HG02943 (cell line): ENCODE data around the gene TRIM69.
"Not testable (repeated sequence)": the region's sequence is repeated elsewhere in the genome, so short reads cannot be mapped to it uniquely, and the experiment has no call there.

Source experiments
- ATAC-seq: cut with Tn5 transposase; IDR thresholded peaks from one replicate; pipeline ENCODE4 v1.9.1; 2021; ENCODE audit warnings: mild to moderate bottlenecking, low read depth, moderate library complexity; ENCODE audit not compliant: unreplicated experiment

Gene TRIM69

DNA sequence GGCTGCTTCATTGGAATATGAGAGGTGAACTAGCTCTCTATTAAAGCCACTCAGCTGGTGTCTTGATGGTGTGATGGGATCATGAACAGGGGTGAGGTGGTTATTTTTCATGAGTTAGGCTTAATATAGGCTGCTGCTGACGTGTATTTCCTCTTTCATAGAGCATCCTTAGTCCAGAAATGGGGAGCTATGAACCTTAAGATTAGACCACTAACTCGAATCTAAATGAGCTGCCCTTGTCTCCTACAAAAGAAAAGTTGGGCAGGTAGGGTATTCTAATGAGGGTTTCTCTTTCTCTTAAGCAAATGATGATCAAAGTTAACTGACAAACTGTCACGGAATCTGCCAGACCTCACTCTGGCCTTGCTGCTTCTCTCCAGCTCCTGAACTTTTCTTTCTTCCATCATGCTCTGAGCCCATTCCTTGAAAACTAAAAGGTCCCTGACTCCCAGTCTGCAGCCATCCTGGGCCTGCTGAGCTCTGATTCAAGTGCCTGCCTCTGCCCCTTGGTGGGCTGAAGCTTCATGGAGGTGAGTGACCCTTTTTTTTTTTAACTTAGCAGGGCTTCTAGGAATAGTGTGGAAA, at the start of gene TRIM69:
TRIM69 (plus strand) TSS at position 348 of the 585 bp plus-strand sequence; CDS start at position 525, 177 bp downstream.
- ATAC-seq, result no peak

DNA sequence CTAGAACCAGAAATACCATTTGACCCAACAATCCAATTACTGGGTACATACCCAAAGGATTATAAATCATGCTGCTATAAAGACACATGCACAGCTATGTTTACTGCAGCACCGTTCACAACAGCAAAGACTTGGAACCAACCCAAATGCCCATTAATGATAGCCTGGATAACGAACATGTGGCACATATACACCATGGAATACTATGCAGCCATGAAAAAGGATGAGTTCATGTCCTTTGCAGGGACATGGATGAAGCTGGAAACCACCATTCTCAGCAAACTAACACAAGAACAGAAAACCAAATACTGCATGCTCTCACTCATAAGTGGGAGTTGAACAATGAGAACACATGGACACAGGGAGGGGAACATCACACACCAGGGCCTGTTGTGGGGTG, 47.0 kb upstream of the TRIM69 start:
- not testable (repeated sequence) for ATAC-seq

DNA sequence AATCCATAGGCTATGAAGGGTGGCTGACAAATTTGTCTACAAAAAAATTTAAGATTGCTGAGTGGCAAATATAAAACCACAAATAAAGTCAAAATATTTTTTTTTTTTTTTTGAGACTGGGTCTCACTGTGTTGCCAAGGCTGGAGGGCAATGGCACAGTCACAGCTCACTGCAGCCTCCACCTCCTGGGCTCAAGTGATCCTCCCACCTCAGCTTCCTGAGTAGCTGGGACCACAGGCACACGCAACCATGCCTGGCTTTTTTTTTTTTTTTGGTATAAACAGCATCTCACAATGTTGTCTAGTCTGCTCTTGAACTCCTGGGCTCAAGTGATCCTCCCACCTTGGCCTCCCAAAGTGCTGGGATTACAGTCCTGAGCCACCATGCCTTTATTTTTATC, 46.1 kb upstream of the TRIM69 start:
- not testable (repeated sequence) for ATAC-seq

DNA sequence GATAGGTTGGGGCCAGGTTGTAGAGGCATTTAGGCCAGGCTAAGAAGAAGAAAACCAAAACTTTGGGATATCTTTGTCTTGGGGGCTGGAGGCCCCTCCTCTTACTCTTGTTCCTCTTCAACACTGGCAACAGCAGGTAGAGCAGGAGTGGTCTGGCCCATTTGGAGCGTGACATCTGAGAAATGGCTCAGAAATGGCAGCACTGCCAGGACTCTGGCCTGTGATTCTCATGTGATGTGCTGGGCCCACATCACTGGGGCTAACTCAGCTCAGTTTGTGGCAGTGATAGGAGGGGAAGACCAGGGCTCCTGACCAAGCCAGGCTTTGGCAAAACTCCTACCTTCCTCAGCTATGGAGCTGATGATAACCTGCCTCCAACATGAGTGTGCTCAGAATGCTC, 43.7 kb upstream of the TRIM69 start:
- no peak for ATAC-seq

GRCh38 chr15:44694416-44694815, 41.9 kb upstream of the TRIM69 start:
- no peak for ATAC-seq

DNA sequence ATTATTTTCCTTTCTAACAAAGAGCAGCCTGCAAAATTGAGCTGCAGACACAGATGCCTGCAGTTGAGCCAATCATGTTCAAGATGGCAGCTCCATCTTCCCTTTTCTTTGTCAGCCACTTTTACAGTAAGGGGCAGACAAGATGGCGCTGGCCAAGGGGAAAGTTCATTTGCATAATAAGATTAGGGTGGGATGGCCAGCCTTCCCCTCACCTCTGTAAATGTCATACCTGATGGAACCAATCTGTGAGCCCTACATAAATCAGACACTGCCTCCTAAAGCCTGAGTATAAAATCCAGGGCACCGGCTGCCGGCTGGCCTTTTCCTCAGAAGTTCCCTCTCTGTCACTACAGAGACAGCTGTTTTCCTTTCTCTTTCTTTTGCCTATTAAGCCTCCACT, 41.0 kb upstream of the TRIM69 start:
- ATAC-seq, result no peak

DNA sequence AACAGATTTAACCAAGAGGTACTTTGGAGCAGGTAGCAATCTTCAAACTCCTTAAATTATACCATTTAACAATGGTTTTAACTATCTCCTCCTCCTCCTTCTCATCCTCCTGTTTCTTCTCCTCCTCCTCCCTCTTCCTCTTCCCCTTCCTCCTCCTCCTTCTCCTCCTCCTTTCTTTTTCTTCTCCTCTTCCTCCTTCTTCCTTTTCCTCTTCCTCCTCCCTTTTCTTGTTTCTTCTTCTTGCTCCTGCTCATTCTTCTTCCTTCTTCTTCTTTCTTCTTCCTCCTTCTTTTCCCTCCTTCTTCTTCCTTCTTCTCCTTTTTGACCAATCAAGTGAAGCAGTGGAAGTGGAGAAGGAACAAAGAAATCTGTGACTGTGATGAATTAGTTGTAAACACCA, 39.3 kb upstream of the TRIM69 start:
- ATAC-seq, result no peak

DNA sequence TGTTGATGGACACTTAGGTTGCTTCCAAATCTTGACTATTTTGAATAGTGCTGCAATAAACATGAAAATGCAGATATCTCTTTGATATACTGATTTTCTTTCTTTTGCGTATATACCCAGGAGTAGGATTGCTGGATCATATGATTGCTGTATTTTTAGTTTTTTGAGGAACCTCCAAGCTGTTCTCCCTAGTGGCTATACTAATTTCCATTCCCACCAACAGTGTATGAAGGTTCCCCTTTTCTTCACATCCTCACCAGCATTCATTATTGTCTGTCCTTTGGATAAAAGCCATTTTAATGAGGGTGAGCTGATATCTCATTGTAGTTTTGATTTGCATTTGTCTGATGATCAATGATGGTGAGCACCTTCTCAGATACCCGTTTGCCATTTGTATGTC, 37.7 kb upstream of the TRIM69 start:
- ATAC-seq, result no peak

DNA sequence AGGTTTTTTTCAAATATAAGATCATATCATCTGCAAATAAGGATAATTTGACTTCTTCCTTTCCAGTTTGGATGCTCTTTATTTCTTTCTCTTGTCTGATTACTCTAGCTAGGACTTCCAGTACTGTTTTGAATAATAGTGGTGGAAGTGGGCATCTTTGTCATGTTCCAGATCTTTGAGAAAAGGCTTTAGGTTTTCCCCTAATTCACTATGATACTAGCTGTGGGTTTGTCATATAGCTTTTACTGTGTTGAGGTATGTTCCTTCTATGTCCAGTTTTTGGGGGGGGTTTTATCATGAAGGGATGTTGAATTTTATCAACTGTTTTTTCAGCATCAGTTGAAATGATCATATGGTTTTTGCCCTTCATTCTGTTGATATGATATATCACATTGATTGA, 35.7 kb upstream of the TRIM69 start:
- ATAC-seq, result not testable (repeated sequence)

DNA sequence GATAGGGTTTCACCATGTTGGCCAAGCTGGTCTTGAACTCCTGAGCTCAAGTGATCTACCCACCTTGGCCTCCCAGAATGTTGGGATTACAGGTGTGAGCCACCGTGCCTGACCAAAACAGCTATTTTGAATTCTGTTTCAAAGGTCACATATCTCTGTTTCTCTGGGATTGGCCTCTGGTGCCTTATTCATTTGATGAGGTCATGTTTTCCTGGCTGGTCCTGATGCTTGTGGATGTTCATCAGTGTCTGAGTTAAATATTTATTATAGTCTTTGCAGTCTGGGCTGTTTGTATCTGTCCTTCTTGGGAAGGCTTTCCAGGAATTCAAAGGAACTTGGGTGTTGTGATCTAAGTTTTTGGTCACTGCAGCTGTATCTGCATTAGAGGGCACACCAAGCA, 30.3 kb upstream of the TRIM69 start:
- no peak for ATAC-seq

- no peak for ATAC-seq
These were observed 29.9 kb upstream of the TRIM69 start for GRCh38 chr15:44706401-44706800.

DNA sequence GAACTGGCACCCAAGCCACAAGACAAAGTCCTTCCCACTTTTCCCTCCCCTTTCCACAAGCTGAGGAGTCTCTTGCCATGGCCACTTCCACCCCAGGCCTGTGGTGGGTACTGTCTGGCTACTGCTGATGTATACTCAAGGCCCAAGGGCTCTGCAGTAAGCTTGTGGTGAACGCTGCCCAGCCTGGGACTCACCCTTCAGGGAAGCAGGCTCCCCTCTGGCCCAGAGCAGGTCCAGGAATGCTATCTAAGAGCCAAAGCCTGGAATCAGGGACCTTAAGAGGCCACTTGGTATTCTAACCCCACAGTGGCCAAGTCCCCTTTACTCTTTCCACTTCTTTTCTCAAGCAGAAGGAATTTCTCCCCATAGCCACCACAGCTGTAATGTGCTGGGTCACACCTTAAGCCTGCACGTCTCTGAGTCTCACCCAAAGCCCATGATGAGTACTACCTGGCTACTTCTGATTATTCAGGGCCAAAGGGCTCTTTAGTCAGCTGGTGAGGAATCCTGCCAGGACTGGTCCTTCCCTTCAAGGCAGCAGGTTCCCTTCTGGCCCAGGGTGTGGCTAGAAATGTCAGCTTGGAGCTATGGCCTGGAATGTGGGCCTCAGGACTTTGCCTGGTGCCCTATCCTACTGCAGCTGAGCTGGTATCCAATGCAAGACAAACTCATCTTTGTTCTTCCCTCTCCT, 29.2 kb upstream of the TRIM69 start:
- ATAC-seq, result no peak

GRCh38 chr15:44710236-44711095, 25.9 kb upstream of the TRIM69 start:
- ATAC-seq, result no peak

- peak; percentile 70 for ATAC-seq
These were observed 25.1 kb upstream of the TRIM69 start, which contains the start of the genes B2M and PATL2 for GRCh38 chr15:44711096-44711742. Gene B2M (plus strand): TSS chr15:44711517. CDS start chr15:44711547, 30 bp downstream. Gene PATL2 (minus strand): TSS chr15:44711323. CDS start chr15:44676490, 34,833 bp downstream.

- ATAC-seq, result peak; percentile 10
These were observed 24.5 kb upstream of the TRIM69 start for GRCh38 chr15:44711743-44712345.

DNA sequence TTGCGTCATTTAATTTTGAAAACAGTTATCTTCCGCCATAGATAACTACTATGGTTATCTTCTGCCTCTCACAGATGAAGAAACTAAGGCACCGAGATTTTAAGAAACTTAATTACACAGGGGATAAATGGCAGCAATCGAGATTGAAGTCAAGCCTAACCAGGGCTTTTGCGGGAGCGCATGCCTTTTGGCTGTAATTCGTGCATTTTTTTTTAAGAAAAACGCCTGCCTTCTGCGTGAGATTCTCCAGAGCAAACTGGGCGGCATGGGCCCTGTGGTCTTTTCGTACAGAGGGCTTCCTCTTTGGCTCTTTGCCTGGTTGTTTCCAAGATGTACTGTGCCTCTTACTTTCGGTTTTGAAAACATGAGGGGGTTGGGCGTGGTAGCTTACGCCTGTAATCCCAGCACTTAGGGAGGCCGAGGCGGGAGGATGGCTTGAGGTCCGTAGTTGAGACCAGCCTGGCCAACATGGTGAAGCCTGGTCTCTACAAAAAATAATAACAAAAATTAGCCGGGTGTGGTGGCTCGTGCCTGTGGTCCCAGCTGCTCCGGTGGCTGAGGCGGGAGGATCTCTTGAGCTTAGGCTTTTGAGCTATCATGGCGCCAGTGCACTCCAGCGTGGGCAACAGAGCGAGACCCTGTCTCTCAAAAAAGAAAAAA, 23.9 kb upstream of the TRIM69 start:
- ATAC-seq, result no peak

DNA sequence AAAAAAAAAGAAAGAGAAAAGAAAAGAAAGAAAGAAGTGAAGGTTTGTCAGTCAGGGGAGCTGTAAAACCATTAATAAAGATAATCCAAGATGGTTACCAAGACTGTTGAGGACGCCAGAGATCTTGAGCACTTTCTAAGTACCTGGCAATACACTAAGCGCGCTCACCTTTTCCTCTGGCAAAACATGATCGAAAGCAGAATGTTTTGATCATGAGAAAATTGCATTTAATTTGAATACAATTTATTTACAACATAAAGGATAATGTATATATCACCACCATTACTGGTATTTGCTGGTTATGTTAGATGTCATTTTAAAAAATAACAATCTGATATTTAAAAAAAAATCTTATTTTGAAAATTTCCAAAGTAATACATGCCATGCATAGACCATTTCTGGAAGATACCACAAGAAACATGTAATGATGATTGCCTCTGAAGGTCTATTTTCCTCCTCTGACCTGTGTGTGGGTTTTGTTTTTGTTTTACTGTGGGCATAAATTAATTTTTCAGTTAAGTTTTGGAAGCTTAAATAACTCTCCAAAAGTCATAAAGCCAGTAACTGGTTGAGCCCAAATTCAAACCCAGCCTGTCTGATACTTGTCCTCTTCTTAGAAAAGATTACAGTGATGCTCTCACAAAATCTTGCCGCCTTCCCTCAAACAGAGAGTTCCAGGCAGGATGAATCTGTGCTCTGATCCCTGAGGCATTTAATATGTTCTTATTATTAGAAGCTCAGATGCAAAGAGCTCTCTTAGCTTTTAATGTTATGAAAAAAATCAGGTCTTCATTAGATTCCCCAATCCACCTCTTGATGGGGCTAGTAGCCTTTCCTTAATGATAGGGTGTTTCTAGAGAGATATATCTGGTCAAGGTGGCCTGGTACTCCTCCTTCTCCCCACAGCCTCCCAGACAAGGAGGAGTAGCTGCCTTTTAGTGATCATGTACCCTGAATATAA, 23.0 kb upstream of the TRIM69 start:
- ATAC-seq, result no peak

DNA sequence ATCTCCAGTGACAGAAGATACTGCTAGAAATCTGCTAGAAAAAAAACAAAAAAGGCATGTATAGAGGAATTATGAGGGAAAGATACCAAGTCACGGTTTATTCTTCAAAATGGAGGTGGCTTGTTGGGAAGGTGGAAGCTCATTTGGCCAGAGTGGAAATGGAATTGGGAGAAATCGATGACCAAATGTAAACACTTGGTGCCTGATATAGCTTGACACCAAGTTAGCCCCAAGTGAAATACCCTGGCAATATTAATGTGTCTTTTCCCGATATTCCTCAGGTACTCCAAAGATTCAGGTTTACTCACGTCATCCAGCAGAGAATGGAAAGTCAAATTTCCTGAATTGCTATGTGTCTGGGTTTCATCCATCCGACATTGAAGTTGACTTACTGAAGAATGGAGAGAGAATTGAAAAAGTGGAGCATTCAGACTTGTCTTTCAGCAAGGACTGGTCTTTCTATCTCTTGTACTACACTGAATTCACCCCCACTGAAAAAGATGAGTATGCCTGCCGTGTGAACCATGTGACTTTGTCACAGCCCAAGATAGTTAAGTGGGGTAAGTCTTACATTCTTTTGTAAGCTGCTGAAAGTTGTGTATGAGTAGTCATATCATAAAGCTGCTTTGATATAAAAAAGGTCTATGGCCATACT, 21.1 kb upstream of the TRIM69 start:
- no peak for ATAC-seq
